Ammon's horn (tissue), 1 donor: Measurements from ENCODE around the gene PCDHB16.
A peak's percentile ranks its signal among the peaks of the same experiment; 100 is the strongest.
"Not testable (repeated sequence)": the region's sequence is repeated elsewhere in the genome, so short reads cannot be mapped to it uniquely, and the experiment has no call there.

Experiments
- DNase-seq: peaks from one replicate; pipeline ENCODE4 v3.0.0-alpha.2; 2016; ENCODE audit warnings: low spot score

The PCDHB16 gene

GRCh38 chr5:141182248-141182647, at the start of gene PCDHB16:
TSS of gene PCDHB16 (plus strand) at chr5:141182387. CDS start at chr5:141182560, 173 bp downstream.
- peak; percentile 75 for DNase-seq

DNA sequence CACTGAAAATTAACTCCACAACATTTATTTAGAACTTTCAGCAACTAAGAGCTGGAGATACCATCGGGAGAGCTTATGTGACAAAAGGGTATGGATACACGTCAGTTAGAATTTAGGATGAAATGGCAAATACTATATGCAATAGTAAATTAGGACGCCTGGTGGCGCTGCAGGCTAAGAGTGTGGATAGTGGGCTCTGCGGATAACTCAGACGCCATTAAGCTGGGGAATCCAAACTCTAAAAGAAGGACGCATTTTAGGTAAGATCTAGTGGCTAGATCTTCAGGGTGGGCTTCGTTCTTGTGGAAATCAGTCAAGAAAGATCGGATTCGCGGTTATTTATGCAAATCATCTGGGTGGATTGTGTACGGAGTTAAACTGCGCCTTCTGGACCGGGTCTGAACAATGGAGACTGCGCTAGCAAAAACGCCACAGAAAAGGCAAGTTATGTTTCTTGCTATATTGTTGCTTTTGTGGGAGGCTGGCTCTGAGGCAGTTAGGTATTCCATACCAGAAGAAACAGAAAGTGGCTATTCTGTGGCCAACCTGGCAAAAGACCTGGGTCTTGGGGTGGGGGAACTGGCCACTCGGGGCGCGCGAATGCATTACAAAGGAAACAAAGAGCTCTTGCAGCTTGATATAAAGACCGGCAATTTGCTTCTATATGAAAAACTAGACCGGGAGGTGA, 47.0 kb upstream of the PCDHB16 start, which contains the start of gene PCDHB5:
PCDHB5 (plus strand) TSS at position 177 of the 688 bp plus-strand sequence; CDS start at position 406, 229 bp downstream.
- peak; percentile 8 for DNase-seq

- DNase-seq = no peak
Observed at GRCh38 chr5:141135718-141136266, 46.4 kb upstream of the PCDHB16 start.

- not testable (repeated sequence) for DNase-seq
Observed at GRCh38 chr5:141137346-141137745, 44.8 kb upstream of the PCDHB16 start.

- peak; percentile 7 for DNase-seq
Observed at GRCh38 chr5:141149812-141150211, 32.4 kb upstream of the PCDHB16 start, which contains the start of gene PCDHB6. TSS of gene PCDHB6 (plus strand) at chr5:141150057. CDS start at chr5:141150258, 201 bp downstream.

DNA sequence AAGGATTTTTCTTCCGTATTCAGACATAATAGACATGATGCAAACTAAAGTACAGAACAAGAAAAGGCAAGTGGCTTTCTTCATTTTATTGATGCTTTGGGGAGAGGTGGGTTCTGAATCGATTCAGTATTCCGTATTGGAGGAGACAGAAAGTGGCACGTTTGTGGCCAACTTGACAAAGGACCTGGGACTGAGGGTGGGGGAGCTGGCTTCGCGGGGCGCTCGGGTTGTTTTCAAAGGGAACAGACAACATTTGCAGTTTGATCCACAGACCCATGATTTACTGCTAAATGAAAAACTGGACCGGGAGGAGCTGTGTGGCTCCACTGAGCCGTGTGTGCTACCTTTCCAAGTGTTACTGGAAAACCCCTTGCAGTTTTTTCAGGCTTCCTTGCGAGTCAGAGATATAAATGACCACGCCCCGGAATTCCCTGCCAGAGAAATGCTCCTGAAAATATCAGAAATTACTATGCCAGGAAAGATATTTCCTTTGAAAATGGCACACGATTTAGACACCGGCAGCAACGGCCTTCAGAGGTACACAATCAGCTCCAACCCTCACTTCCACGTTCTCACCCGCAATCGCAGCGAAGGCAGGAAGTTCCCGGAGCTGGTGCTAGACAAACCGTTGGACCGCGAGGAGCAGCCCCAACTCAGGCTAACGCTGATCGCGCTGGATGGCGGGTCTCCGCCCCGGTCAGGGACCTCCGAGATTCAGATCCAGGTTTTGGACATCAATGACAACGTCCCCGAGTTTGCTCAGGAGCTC, 31.8 kb upstream of the PCDHB16 start:
- no peak for DNase-seq

DNA sequence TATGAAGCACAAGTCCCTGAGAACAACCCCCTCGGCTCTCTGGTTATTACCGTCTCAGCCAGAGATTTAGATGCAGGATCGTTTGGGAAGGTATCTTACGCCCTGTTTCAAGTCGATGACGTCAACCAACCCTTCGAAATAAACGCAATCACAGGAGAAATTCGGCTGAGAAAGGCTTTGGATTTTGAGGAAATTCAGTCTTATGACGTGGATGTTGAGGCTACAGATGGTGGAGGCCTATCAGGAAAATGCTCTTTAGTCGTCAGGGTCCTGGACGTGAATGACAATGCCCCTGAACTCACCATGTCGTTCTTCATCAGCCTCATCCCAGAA, 31.2 kb upstream of the PCDHB16 start:
- no peak for DNase-seq

GRCh38 chr5:141151632-141152031, 30.6 kb upstream of the PCDHB16 start:
- DNase-seq = not testable (repeated sequence)

GRCh38 chr5:141152096-141152495, 30.1 kb upstream of the PCDHB16 start:
- not testable (repeated sequence) for DNase-seq

DNA sequence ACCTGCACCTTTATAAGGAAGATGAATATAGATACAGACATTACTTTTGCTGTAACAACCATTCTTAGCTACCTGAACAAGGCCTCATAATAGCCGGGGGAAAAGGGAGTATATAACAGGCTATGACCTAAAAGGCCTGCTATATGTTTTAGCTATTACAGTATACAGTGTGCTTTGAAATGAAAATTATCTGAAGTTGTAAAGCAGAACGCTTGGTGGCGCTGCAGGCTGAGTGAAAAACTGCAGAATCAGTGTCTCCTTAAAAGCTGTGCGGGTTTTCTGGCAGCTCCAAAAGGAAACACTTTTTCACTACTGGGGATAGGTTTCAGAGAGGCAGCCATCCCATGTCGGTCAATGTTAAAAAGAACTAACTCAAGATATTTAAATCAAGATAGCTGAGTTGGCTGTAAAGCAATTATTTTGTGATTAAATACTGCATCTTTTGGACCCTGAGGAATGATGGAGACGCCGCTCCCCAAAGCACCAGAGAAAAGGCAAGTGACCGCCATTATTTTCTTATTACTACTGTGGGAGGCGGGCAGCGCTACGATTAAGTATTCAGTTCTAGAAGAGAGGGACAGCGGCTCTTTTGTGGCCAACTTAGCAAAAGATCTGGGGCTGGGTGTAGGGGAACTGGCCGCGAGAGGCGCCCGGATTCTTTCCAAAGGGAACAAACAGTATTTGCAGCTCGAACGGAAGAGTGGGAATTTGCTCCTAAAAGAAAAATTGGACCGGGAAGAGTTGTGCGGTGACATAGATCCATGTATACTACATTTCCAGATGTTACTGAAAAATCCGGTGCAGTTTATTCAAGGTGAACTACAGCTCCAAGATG, 26.4 kb upstream of the PCDHB16 start:
- DNase-seq = no peak

- not testable (repeated sequence) for DNase-seq
Observed at GRCh38 chr5:141157356-141157755, 24.8 kb upstream of the PCDHB16 start.

- not testable (repeated sequence) for DNase-seq
Observed at GRCh38 chr5:141157901-141158300, 24.3 kb upstream of the PCDHB16 start.

DNA sequence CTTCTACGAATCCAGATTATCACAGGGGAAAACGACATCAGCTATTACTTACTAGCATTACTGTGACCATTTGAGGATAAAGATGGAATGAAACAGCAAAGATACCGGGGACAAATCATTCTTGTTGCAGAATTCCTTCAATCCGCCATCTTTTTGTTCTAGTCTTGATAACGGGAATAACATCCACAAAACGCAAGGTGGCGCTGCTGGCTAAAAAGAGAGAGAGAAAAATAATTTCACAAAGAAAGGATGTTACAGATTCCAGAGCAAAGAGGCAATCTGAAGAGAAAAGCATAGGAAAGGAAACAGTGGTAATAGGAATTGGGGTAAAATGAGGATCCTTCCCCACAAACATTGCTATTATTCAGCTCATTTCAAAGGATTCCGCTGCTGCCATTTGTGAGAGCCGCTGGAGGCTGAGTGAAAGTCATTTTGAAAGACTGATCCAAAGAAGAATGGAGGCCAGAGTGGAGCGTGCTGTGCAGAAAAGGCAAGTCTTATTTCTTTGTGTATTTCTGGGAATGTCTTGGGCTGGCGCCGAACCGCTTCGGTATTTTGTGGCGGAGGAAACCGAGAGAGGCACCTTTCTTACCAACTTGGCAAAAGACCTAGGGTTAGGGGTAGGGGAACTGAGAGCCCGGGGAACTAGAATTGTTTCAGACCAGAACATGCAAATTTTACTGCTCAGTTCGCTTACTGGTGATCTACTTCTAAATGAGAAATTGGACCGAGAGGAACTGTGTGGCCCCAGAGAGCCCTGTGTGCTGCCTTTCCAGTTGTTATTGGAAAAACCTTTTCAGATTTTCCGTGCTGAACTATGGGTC, 9.6 kb upstream of the PCDHB16 start, which contains the start of gene PCDHB7:
PCDHB7 (plus strand) TSS at position 264 of the 824 bp plus-strand sequence; CDS start at position 456, 192 bp downstream.
- peak; percentile 45 for DNase-seq

- DNase-seq = not testable (repeated sequence)
Observed at GRCh38 chr5:141174291-141175104, 7.7 kb upstream of the PCDHB16 start.

GRCh38 chr5:141175933-141176332, 6.3 kb upstream of the PCDHB16 start:
- DNase-seq = no peak

DNA sequence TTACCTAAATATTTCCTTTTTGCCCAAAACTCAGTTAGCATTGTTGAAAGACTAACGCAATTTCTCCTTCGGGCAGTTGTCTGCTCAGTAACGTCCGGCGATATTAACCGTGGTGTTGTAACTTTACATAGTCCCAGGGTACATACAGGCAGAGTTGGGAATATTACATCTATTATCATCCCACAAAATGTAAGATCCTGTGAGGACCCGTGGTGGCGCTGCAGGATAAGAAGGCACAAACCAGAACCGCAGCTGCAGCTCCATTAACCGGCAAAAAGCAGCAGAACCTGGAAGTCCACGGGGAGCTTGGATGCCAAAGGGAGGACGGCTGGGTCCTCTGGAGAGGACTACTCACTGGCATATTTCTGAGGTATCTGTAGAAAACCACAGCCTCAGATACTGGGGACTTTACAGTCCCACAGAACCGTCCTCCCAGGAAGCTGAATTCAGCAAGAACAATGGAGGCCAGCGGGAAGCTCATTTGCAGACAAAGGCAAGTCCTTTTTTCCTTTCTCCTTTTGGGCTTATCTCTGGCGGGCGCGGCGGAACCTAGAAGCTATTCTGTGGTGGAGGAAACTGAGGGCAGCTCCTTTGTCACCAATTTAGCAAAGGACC, 4.5 kb upstream of the PCDHB16 start, which contains the start of gene PCDHB8:
PCDHB8 (plus strand) TSS at position 214 of the 615 bp plus-strand sequence; CDS start at position 459, 245 bp downstream.
- not testable (repeated sequence) for DNase-seq

DNA sequence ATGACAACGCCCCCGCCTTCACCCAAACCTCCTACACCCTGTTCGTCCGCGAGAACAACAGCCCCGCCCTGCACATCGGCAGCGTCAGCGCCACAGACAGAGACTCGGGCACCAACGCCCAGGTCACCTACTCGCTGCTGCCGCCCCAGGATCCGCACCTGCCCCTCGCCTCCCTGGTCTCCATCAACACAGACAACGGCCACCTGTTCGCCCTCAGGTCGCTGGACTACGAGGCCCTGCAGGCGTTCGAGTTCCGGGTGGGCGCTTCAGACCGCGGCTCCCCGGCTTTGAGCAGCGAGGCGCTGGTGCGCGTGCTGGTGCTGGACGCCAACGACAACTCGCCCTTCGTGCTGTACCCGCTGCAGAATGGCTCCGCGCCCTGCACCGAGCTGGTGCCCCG, 2.8 kb upstream of the PCDHB16 start:
- DNase-seq = not testable (repeated sequence)

- not testable (repeated sequence) for DNase-seq
Observed at GRCh38 chr5:141179876-141180275, 2.3 kb upstream of the PCDHB16 start.

DNA sequence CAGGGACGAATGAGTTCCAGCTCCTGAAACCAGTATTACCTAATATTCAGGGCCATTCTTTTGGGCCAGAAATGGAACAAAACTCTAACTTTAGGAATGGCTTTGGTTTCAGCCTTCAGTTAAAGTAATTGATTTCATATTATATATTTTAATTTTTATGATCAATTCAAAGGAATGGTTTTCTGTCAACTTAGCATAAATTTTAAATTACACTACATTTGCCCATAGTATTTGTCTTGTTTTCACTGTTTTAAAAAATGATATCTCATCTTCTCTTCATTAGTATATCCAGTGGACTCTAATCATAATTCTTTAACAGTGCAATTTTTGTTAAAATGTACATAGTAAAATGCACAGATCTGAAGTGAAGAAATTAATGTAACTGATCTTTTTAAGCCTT, 1.9 kb upstream of the PCDHB16 start:
- no peak for DNase-seq
